HEK293 (cell line): ENCODE data around the gene COX7A2L.

Experiments used
- CTCF ChIA-PET: fragments of 350-600 bp; formaldehyde crosslinking; extraction: SDS; loops from one replicate; lab custom pipeline; 2021; ENCODE audit warnings: antibody characterized with exemption; lab: Yijun Ruan, JAX
- POLR2A ChIA-PET: fragments of 300-600 bp; formaldehyde crosslinking; extraction: SDS; loops from one replicate; lab custom pipeline; 2020; ENCODE audit warnings: antibody characterized with exemption, inconsistent platforms; lab: Yijun Ruan, JAX
- H3K27ac ChIP-seq: fragments of 200-500 bp; sonication (Bioruptor generic); 2 replicates; pipeline ENCODE4 v1.5.1; 2014; ENCODE audit warnings: low read depth, low read length, control low read depth, inconsistent platforms; ENCODE audit errors: extremely low read depth
- H3K36me3 ChIP-seq, 2 experiments: fragments of 200-500 bp in 1 of 2; sonication (Bioruptor generic) in 1 of 2; 1 replicate in 1 of 2; 2 replicates in 1 of 2; pipeline ENCODE4 v1.5.1; 2014 to 2017; ENCODE audit warnings: inconsistent platforms in 2 of 2, low read length in 2 of 2; ENCODE audit not compliant: control insufficient read depth in 2 of 2, insufficient read depth in 1 of 2
- H3K4me1 ChIP-seq: fragments of 200-500 bp; sonication (Bioruptor generic); 2 replicates; pipeline ENCODE4 v1.5.1; 2014; ENCODE audit warnings: mild to moderate bottlenecking, low read length, inconsistent platforms; ENCODE audit not compliant: control insufficient read depth, insufficient read depth
- H3K4me3 ChIP-seq: 2 replicates; pipeline ENCODE4 v1.5.1; 2011; ENCODE audit warnings: low read depth, mild to moderate bottlenecking, control low read depth, low read length, moderate library complexity
- H3K9me3 ChIP-seq: fragments of 200-500 bp; sonication (Bioruptor generic); 2 replicates; pipeline ENCODE4 v1.5.1; 2014; ENCODE audit warnings: low read depth, low read length, inconsistent platforms; ENCODE audit not compliant: control insufficient read depth, insufficient read depth
- FEZF1 ChIP-seq: fragments of 450-650 bp; formaldehyde crosslinking; IDR thresholded peaks from 2 replicates; pipeline ENCODE4 v1.5.1; 2016; ENCODE audit warnings: missing biosample characterization, missing genetic modification characterization
- GLIS1 ChIP-seq: fragments of 450-650 bp; formaldehyde crosslinking; IDR thresholded peaks from 2 replicates; pipeline ENCODE4 v1.5.1; 2016; ENCODE audit warnings: missing biosample characterization, missing genetic modification characterization
- HOXA7 ChIP-seq: sonication (generic); formaldehyde crosslinking; IDR thresholded peaks from 2 replicates; pipeline ENCODE4 v1.8.1; 2022; ENCODE audit warnings: missing genetic modification reagents, borderline replicate concordance
- HOXC10 ChIP-seq: sonication (generic); formaldehyde crosslinking; IDR thresholded peaks from 2 replicates; pipeline ENCODE4 v1.8.1; 2023; ENCODE audit warnings: mild to moderate bottlenecking, missing genetic modification reagents
- MZF1 ChIP-seq: fragments of 450-650 bp; formaldehyde crosslinking; IDR thresholded peaks from 2 replicates; pipeline ENCODE4 v1.5.1; 2017; ENCODE audit warnings: missing biosample characterization, missing genetic modification characterization, borderline replicate concordance
- SETDB1 ChIP-seq: IDR thresholded peaks from one replicate; pipeline ENCODE4 v1.6.1; 2017; ENCODE audit warnings: mild to moderate bottlenecking, low read length, moderate library complexity, mixed read lengths; ENCODE audit not compliant: insufficient read length
- SP2 ChIP-seq: fragments of 450-650 bp; formaldehyde crosslinking; IDR thresholded peaks from 2 replicates; pipeline ENCODE4 v1.5.1; 2016; ENCODE audit warnings: missing biosample characterization, missing genetic modification characterization
- TCF7L2 ChIP-seq: IDR thresholded peaks from 2 replicates; pipeline ENCODE4 v1.6.1; 2011; ENCODE audit warnings: low read depth, mild to moderate bottlenecking, inconsistent platforms, low read length, moderate library complexity, borderline replicate concordance
- TRIM28 ChIP-seq: IDR thresholded peaks from 2 replicates; pipeline ENCODE4 v1.6.1; 2011; ENCODE audit warnings: low read length, control low read depth, borderline replicate concordance
- ZBTB26 ChIP-seq: fragments of 450-650 bp; formaldehyde crosslinking; optimal IDR thresholded peaks from 2 replicates; pipeline ENCODE3; 2016; ENCODE audit warnings: missing biosample characterization, mild to moderate bottlenecking, missing genetic modification characterization
- ZBTB48 ChIP-seq: fragments of 450-650 bp; formaldehyde crosslinking; IDR thresholded peaks from 2 replicates; pipeline ENCODE4 v1.5.1; 2016; ENCODE audit warnings: missing biosample characterization, missing genetic modification characterization
- ZBTB6 ChIP-seq: fragments of 450-650 bp; formaldehyde crosslinking; IDR thresholded peaks from 2 replicates; pipeline ENCODE4 v1.5.1; 2017; ENCODE audit warnings: missing biosample characterization, missing genetic modification characterization
- ZNF112 ChIP-seq: fragments of 450-650 bp; formaldehyde crosslinking; IDR thresholded peaks from 2 replicates; pipeline ENCODE4 v1.5.0; 2017; ENCODE audit warnings: missing biosample characterization, missing genetic modification characterization
- ZNF157 ChIP-seq: fragments of 450-650 bp; formaldehyde crosslinking; IDR thresholded peaks from 2 replicates; pipeline ENCODE4 v1.5.1; 2016; ENCODE audit warnings: missing biosample characterization, missing genetic modification characterization
- ZNF174 ChIP-seq: fragments of 450-650 bp; formaldehyde crosslinking; IDR thresholded peaks from 2 replicates; pipeline ENCODE4 v1.5.0; 2017; ENCODE audit warnings: missing biosample characterization, mild to moderate bottlenecking, missing genetic modification characterization
- ZNF175 ChIP-seq: fragments of 450-650 bp; formaldehyde crosslinking; IDR thresholded peaks from 2 replicates; pipeline ENCODE4 v1.5.1; 2016; ENCODE audit warnings: missing biosample characterization, missing genetic modification characterization
- ZNF214 ChIP-seq: fragments of 450-650 bp; formaldehyde crosslinking; IDR thresholded peaks from 2 replicates; pipeline ENCODE4 v1.5.1; 2017; ENCODE audit warnings: missing biosample characterization, mild to moderate bottlenecking, missing genetic modification characterization, borderline replicate concordance
- ZNF248 ChIP-seq: fragments of 450-650 bp; formaldehyde crosslinking; IDR thresholded peaks from 2 replicates; pipeline ENCODE4 v1.5.1; 2017; ENCODE audit warnings: missing biosample characterization, missing genetic modification characterization
- ZNF26 ChIP-seq: fragments of 450-650 bp; formaldehyde crosslinking; IDR thresholded peaks from 2 replicates; pipeline ENCODE4 v1.5.1; 2016; ENCODE audit warnings: missing biosample characterization, missing genetic modification characterization
- ZNF362 ChIP-seq: fragments of 450-650 bp; formaldehyde crosslinking; IDR thresholded peaks from 2 replicates; pipeline ENCODE4 v1.5.1; 2016; ENCODE audit warnings: missing biosample characterization, missing genetic modification characterization
- ZNF416 ChIP-seq: fragments of 450-650 bp; formaldehyde crosslinking; IDR thresholded peaks from 2 replicates; pipeline ENCODE4 v1.5.1; 2016; ENCODE audit warnings: missing biosample characterization, missing genetic modification characterization
- ZNF560 ChIP-seq: fragments of 450-650 bp; formaldehyde crosslinking; IDR thresholded peaks from 2 replicates; pipeline ENCODE4 v1.5.1; 2017; ENCODE audit warnings: missing biosample characterization, missing genetic modification characterization, borderline replicate concordance
- ZNF76 ChIP-seq: fragments of 450-650 bp; formaldehyde crosslinking; IDR thresholded peaks from 2 replicates; pipeline ENCODE4; 2016; ENCODE audit warnings: low read depth, missing biosample characterization, missing genetic modification characterization, borderline replicate concordance
- ZNF785 ChIP-seq: fragments of 450-650 bp; formaldehyde crosslinking; IDR thresholded peaks from 2 replicates; pipeline ENCODE4 v1.5.1; 2016; ENCODE audit warnings: missing biosample characterization, missing genetic modification characterization
- ZNF791 ChIP-seq: fragments of 450-650 bp; formaldehyde crosslinking; IDR thresholded peaks from 2 replicates; pipeline ENCODE4 v1.5.1; 2016; ENCODE audit warnings: missing biosample characterization, missing genetic modification characterization
- ZNF830 ChIP-seq: fragments of 450-650 bp; IDR thresholded peaks from 2 replicates; pipeline ENCODE4 v1.5.0; 2018; ENCODE audit warnings: missing biosample characterization, missing genetic modification characterization, low read depth, mild to moderate bottlenecking, moderate library complexity

Gene COX7A2L

GRCh38 chr2:42304059-42304713 is 56.8 kb downstream of the COX7A2L start:
- H3K9me3 ChIP-seq, result no peaks in the 10 kb centered on the region
- H3K27ac ChIP-seq, result no peak overlapping the region
- peaks cover 26 to 40% of the 10 kb centered on the region in 2 experiments for H3K36me3 ChIP-seq
- no peaks in the 10 kb centered on the region for H3K4me1 ChIP-seq
- H3K4me3 ChIP-seq, result no peak overlapping the region
- ChIA-PET CTCF (no interaction called here), POLR2A (no interaction called here)
- TF ChIP-seq ZNF362 (tag by site-specific recombination) (no peak), ZBTB6 (no peak), ZNF112 (tag by site-specific recombination) (no peak), FEZF1 (tag by site-specific recombination) (no peak), ZNF248 (tag by site-specific recombination) (no peak), TCF7L2 (no peak)

GRCh38 chr2:42303252-42303651 is 57.8 kb downstream of the COX7A2L start:
- ChIA-PET CTCF (interaction anchor here (0.7 kb wide), 1 partner anchor 577 kb away, joined by 3 read pairs; no protein-coding TSS in a partner anchor), POLR2A (no interaction called here)
- TF ChIP-seq ZNF157 (tag by site-specific recombination) (no peak), SETDB1 (no peak), GLIS1 (no peak), HOXC10 (no peak), MZF1 (tag by site-specific recombination) (no peak), ZNF26 (tag by site-specific recombination) (no peak), ZNF76 (tag by site-specific recombination) (no peak)
- Histone ChIP-seq H3K4me3 (no peak overlapping the region), H3K4me1 (no peaks in the 10 kb centered on the region), H3K36me3 (peaks cover 28 to 44% of the 10 kb centered on the region in 2 experiments), H3K9me3 (no peaks in the 10 kb centered on the region), H3K27ac (no peak overlapping the region)

GRCh38 chr2:42300527-42300926 is 60.5 kb downstream of the COX7A2L start:
- H3K4me3 ChIP-seq, result no peak overlapping the region
- TF ChIP-seq ZNF26 (tag by site-specific recombination) (no peak), TRIM28 (no peak), ZNF174 (tag by site-specific recombination) (no peak), ZNF416 (tag by site-specific recombination) (no peak), ZNF791 (tag by site-specific recombination) (no peak), HOXA7 (no peak), ZNF830 (tag by site-specific recombination) (no peak), ZNF175 (no peak), ZBTB26 (tag by site-specific recombination) (no peak), SP2 (tag by site-specific recombination) (no peak), ZNF785 (tag by site-specific recombination) (no peak), ZNF214 (no peak), ZBTB48 (tag by site-specific recombination) (no peak), ZNF560 (tag by site-specific recombination) (no peak), ZNF76 (tag by site-specific recombination) (no peak)
- POLR2A ChIA-PET, result no interaction called here
- CTCF ChIA-PET, result no interaction called here
- H3K4me1 ChIP-seq, result no peaks in the 10 kb centered on the region
- H3K9me3 ChIP-seq, result no peaks in the 10 kb centered on the region
- peaks cover 38 to 60% of the 10 kb centered on the region in 2 experiments for H3K36me3 ChIP-seq
- H3K27ac ChIP-seq, result no peak overlapping the region
